HepG2 (cell line): ENCODE measurements around the gene PIGN. TPM values are rescaled to one million over a fixed set of nuclear protein-coding genes. Genes with fewer than 3 reads are reported as not detected.

Experiments used
- ATF7-NPFF ChIP-seq: sonication (generic); formaldehyde crosslinking; IDR thresholded peaks from 2 replicates; pipeline ENCODE4 v1.8.1; 2023; ENCODE audit warnings: mild to moderate bottlenecking, low read depth, missing genetic modification reagents, moderate library complexity
- BRCA1 ChIP-seq: sonication (generic); formaldehyde crosslinking; IDR thresholded peaks from 2 replicates; pipeline ENCODE4 v1.4.0; 2020; ENCODE audit warnings: missing genetic modification reagents
- CREB1 ChIP-seq, 2 experiments: fragments of 450-650 bp in 1 of 2; IDR thresholded peaks; 2 replicates each; pipeline ENCODE4 v1.6.1; 2016 to 2017; ENCODE audit warnings: control low read depth in 1 of 2, mild to moderate bottlenecking in 1 of 2, missing compliant biosample characterization in 1 of 2, missing genetic modification characterization in 1 of 2
- CREBL2 ChIP-seq: sonication (generic); formaldehyde crosslinking; IDR thresholded peaks from 2 replicates; pipeline ENCODE4 v1.8.1; 2023; ENCODE audit warnings: missing genetic modification reagents, mild to moderate bottlenecking, borderline replicate concordance
- HMGXB4 ChIP-seq, 2 experiments: sonication (generic) in 1 of 2; formaldehyde crosslinking in 1 of 2; IDR thresholded peaks; 2 replicates each; pipeline versions ENCODE4 v1.4.0 to v1.6.1; 2018 to 2020; ENCODE audit warnings: missing genetic modification reagents in 2 of 2, borderline replicate concordance in 1 of 2, low read depth in 1 of 2, mild to moderate bottlenecking in 1 of 2, missing biosample characterization in 1 of 2
- HOXA9 ChIP-seq: sonication (generic); formaldehyde crosslinking; IDR thresholded peaks from 2 replicates; pipeline ENCODE4 v1.8.1; 2022; ENCODE audit warnings: missing genetic modification reagents, mild to moderate bottlenecking, moderate library complexity, borderline replicate concordance
- NONO ChIP-seq, 2 experiments: fragments of 450-650 bp in 1 of 2; sonication (generic) in 1 of 2; formaldehyde crosslinking in 1 of 2; IDR thresholded peaks in 1 of 2; conservative IDR thresholded peaks in 1 of 2; 2 replicates each; pipeline versions ENCODE4 v1.6.1 to v1.8.0; 2017 to 2022; ENCODE audit warnings: mild to moderate bottlenecking in 1 of 2, missing genetic modification reagents in 1 of 2, moderate library complexity in 1 of 2
- PHF20 ChIP-seq: sonication (generic); formaldehyde crosslinking; IDR thresholded peaks from 2 replicates; pipeline ENCODE4 v1.5.0; 2020; ENCODE audit warnings: mild to moderate bottlenecking, missing genetic modification reagents
- PTBP1 ChIP-seq: fragments of 200-400 bp; formaldehyde crosslinking; IDR thresholded peaks from 2 replicates; pipeline ENCODE4 v1.6.1; 2018; ENCODE audit warnings: low read length, low read depth; ENCODE audit not compliant: poor library complexity, severe bottlenecking
- TGIF2 ChIP-seq: IDR thresholded peaks from 2 replicates; pipeline ENCODE4 v1.6.1; 2016; ENCODE audit warnings: control low read depth, missing compliant biosample characterization
- TP53 ChIP-seq: sonication (generic); formaldehyde crosslinking; conservative IDR thresholded peaks from 2 replicates; pipeline ENCODE4 v1.4.0; 2020; ENCODE audit warnings: missing genetic modification reagents
- ZBTB20 ChIP-seq: sonication (generic); formaldehyde crosslinking; IDR thresholded peaks from 2 replicates; pipeline ENCODE4 v1.8.1; 2023; ENCODE audit warnings: missing genetic modification reagents, low read depth, mild to moderate bottlenecking, borderline replicate concordance
- ZEB1 ChIP-seq: IDR thresholded peaks from 2 replicates; pipeline ENCODE4 v1.6.1; 2012; ENCODE audit warnings: mild to moderate bottlenecking, low read depth, inconsistent platforms; ENCODE audit not compliant: insufficient replicate concordance
- ZNF430 ChIP-seq: sonication (generic); formaldehyde crosslinking; IDR thresholded peaks from 2 replicates; pipeline ENCODE4 v1.9.0; 2021; ENCODE audit warnings: mild to moderate bottlenecking, missing genetic modification reagents
- ZNF510 ChIP-seq: sonication (generic); formaldehyde crosslinking; IDR thresholded peaks from 2 replicates; pipeline ENCODE4 v1.4.0; 2020; ENCODE audit warnings: low read depth, mild to moderate bottlenecking, missing genetic modification reagents
- ZNF614 ChIP-seq: IDR thresholded peaks from 2 replicates; pipeline ENCODE4 v1.6.1; 2018; ENCODE audit warnings: missing biosample characterization, missing genetic modification reagents, inconsistent platforms, borderline replicate concordance
- ZNF644 ChIP-seq: IDR thresholded peaks from 2 replicates; pipeline ENCODE4 v1.6.1; 2016; ENCODE audit warnings: low read depth
- ZNF660 ChIP-seq: sonication (generic); formaldehyde crosslinking; IDR thresholded peaks from 2 replicates; pipeline ENCODE4 v1.5.1; 2020; ENCODE audit warnings: mild to moderate bottlenecking, low read depth, missing genetic modification reagents, borderline replicate concordance
- ZNF879 ChIP-seq: sonication (generic); formaldehyde crosslinking; IDR thresholded peaks from 2 replicates; pipeline ENCODE4 v1.8.1; 2023; ENCODE audit warnings: missing genetic modification reagents
- ZSCAN5A ChIP-seq: sonication (generic); formaldehyde crosslinking; IDR thresholded peaks from 2 replicates; pipeline ENCODE4 v1.8.0; 2022; ENCODE audit warnings: mild to moderate bottlenecking, missing genetic modification reagents, borderline replicate concordance
- polyA plus RNA-seq, 8 experiments: library from polyadenylated mRNA; depleted of rRNA in 3 of 8; stranded (reverse) in 7 of 8; unstranded in 1 of 8; fragments of >200 nt; fragmentation: Illumina TruSeq in 4 of 8; extraction: Trizol in 4 of 8; gene quantifications; 2 replicates each; pipeline versions ENCODE4 v1.2.1 to v1.2.3, GENCODE V29; 2011 to 2016; ENCODE audit warnings: low read depth in 4 of 8, missing spikeins in 1 of 8, mixed read lengths in 1 of 8; ENCODE audit not compliant: insufficient read depth in 1 of 8
- total RNA-seq, 5 experiments: library from RNA; depleted of rRNA; stranded (reverse); fragments of >200 nt; fragmentation: Illumina TruSeq; extraction: Trizol; gene quantifications; 2 replicates each; pipeline ENCODE4 v1.2.3, GENCODE V29; 2016; ENCODE audit warnings: low read depth in 1 of 5
- TF ChIP-seq, protein P1 (sequence below): sonication (generic); formaldehyde crosslinking; IDR thresholded peaks from 2 replicates; pipeline ENCODE4 v1.4.0; 2020; ENCODE audit warnings: low read depth, mild to moderate bottlenecking, missing genetic modification reagents
- TF ChIP-seq, protein P2 (sequence below): sonication (generic); formaldehyde crosslinking; IDR thresholded peaks from 2 replicates; pipeline ENCODE4 v1.8.0; 2022; ENCODE audit warnings: mild to moderate bottlenecking, missing genetic modification reagents

Gene PIGN
- total and polyA plus RNA-seq, 2 of the 13 experiments (the other 11 are each of a cell fraction or from before 2014, with no cell fraction given) = 15.5 to 33.6 TPM

- TF ChIP-seq ZEB1 = no peak
- TF ChIP-seq, protein P1, sequence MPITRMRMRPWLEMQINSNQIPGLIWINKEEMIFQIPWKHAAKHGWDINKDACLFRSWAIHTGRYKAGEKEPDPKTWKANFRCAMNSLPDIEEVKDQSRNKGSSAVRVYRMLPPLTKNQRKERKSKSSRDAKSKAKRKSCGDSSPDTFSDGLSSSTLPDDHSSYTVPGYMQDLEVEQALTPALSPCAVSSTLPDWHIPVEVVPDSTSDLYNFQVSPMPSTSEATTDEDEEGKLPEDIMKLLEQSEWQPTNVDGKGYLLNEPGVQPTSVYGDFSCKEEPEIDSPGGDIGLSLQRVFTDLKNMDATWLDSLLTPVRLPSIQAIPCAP = no peak
- no peak for TF ChIP-seq CREB1 (IDR thresholded peaks at IDR 0.05)
- no peak for TF ChIP-seq CREB1 (CRISPR knock-in tag; IDR thresholded peaks at IDR 0.05)
- TF ChIP-seq ZBTB20 (CRISPR knock-in tag) = no peak
- TF ChIP-seq HMGXB4 (CRISPR knock-in tag; IDR thresholded peaks at IDR 0.05; ENCODE audit: borderline replicate concordance in 1 of 2, low read depth in 1 of 2) = peak in 1 of 2 experiments; percentile 12; a peak in 1 of 4 replicates
- TF ChIP-seq BRCA1 (CRISPR knock-in tag) = no peak
- TF ChIP-seq PHF20 (CRISPR knock-in tag) = peak; percentile 6; the same call in 1 of the 2 replicates
- no peak for TF ChIP-seq ZSCAN5A (CRISPR knock-in tag)
- no peak for TF ChIP-seq ZNF879 (CRISPR knock-in tag)
- no peak for TF ChIP-seq ATF7-NPFF (CRISPR knock-in tag)
- TF ChIP-seq NONO (IDR thresholded peaks at IDR 0.05) = no peak
- TF ChIP-seq NONO (CRISPR knock-in tag; conservative IDR thresholded peaks at IDR 0.05) = peak; percentile 13; the same call in 1 of the 2 replicates
- no peak for TF ChIP-seq ZNF510 (CRISPR knock-in tag)
- TF ChIP-seq, protein P2, sequence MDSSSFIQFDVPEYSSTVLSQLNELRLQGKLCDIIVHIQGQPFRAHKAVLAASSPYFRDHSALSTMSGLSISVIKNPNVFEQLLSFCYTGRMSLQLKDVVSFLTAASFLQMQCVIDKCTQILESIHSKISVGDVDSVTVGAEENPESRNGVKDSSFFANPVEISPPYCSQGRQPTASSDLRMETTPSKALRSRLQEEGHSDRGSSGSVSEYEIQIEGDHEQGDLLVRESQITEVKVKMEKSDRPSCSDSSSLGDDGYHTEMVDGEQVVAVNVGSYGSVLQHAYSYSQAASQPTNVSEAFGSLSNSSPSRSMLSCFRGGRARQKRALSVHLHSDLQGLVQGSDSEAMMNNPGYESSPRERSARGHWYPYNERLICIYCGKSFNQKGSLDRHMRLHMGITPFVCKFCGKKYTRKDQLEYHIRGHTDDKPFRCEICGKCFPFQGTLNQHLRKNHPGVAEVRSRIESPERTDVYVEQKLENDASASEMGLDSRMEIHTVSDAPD (CRISPR knock-in tag) = no peak
- TF ChIP-seq ZNF614 (CRISPR knock-in tag) = no peak
- TF ChIP-seq PTBP1 = no peak
- TF ChIP-seq HOXA9 (CRISPR knock-in tag) = peak; percentile 67; the same call in 1 of the 2 replicates
- TF ChIP-seq TP53 (CRISPR knock-in tag) = no peak
- 0 out of 2 replicates have a peak, but pooled peaks have one; percentile 47 for TF ChIP-seq CREBL2 (CRISPR knock-in tag)
- no peak for TF ChIP-seq TGIF2 (CRISPR knock-in tag)
- no peak for TF ChIP-seq ZNF644 (CRISPR knock-in tag)
- TF ChIP-seq ZNF660 = no peak
- peak; percentile 62 for TF ChIP-seq ZNF430 (CRISPR knock-in tag)
These were observed 971 bp upstream of the PIGN start (continued) for GRCh38 chr18:62187543-62188510.
